ENCODE measurements around the gene SHH.

Gene SHH

DNA sequence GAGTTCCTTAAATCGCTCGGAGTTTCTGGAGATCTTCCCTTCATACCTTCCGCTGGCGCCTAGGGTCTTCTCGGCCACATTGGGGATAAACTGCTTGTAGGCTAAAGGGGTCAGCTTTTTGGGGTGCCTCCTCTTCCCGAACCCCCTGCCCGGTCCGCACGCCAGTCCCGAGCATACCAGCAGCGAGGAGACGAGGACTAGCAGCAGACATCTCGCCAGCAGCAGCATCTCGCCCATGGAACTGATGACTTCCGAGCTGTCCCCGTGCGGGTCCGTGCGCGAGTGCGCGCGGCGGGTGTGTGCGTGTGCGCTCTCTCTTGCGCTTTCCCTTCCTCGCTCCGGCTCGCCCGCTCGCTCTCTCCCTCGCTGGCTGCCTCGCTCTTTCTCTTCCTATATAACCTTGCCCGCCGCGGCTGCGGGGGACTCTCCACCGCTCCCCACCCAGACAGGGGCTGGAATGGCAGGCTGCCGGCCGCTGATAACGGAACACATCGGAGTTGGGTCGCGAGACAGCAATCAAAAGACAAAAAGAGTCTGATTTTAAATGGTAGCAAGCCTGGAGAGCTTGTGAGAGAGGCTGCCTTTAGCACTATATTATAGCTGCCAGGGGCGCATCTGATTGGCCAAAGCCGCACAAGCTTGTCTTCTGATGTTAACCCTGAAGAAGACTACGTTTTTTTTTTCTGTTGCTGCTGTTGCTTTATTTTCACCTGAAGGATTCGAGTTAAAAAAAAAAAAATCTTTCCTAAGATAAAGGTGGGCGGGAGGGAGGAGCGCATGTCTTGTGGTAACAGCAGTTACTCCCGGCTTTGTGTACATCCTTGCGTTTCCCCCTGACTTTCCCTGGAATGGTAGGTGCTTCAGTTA is at the start of gene SHH:
TSS of gene SHH (minus strand) at position 569 of the 867 bp plus-strand sequence. CDS start at position 228, 341 bp downstream.
- no peak for DNase-seq (ENCODE audit: extremely low read depth, low read depth)
- TF ChIP-seq, protein P1, sequence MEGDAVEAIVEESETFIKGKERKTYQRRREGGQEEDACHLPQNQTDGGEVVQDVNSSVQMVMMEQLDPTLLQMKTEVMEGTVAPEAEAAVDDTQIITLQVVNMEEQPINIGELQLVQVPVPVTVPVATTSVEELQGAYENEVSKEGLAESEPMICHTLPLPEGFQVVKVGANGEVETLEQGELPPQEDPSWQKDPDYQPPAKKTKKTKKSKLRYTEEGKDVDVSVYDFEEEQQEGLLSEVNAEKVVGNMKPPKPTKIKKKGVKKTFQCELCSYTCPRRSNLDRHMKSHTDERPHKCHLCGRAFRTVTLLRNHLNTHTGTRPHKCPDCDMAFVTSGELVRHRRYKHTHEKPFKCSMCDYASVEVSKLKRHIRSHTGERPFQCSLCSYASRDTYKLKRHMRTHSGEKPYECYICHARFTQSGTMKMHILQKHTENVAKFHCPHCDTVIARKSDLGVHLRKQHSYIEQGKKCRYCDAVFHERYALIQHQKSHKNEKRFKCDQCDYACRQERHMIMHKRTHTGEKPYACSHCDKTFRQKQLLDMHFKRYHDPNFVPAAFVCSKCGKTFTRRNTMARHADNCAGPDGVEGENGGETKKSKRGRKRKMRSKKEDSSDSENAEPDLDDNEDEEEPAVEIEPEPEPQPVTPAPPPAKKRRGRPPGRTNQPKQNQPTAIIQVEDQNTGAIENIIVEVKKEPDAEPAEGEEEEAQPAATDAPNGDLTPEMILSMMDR (IDR thresholded peaks at IDR 0.05; ENCODE audit: low read depth, low read length) = no peak

DNA sequence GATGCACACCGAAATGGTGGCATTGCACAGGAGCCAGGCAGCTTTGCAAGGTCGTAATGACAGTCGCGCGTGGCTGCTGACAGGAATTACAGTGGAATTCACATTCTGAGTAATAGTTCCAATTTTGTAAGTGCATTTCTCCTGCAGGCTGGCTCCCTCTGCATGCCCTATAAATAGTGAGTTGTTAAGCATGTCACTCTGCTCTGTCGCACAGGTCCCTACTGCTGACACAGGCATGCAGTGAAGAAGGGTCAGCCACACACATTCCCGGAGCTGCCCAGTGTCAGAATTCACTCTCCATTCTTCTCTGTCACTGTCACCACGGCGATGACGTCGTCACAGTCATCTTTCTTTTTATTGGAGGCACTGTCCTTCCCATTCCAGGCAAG is 49.2 kb upstream of the SHH start:
- TF ChIP-seq, protein P1 (IDR thresholded peaks at IDR 0.05; ENCODE audit: low read depth, low read length) = no peak
- DNase-seq (ENCODE audit: extremely low read depth, low read depth) = no peak

DNA sequence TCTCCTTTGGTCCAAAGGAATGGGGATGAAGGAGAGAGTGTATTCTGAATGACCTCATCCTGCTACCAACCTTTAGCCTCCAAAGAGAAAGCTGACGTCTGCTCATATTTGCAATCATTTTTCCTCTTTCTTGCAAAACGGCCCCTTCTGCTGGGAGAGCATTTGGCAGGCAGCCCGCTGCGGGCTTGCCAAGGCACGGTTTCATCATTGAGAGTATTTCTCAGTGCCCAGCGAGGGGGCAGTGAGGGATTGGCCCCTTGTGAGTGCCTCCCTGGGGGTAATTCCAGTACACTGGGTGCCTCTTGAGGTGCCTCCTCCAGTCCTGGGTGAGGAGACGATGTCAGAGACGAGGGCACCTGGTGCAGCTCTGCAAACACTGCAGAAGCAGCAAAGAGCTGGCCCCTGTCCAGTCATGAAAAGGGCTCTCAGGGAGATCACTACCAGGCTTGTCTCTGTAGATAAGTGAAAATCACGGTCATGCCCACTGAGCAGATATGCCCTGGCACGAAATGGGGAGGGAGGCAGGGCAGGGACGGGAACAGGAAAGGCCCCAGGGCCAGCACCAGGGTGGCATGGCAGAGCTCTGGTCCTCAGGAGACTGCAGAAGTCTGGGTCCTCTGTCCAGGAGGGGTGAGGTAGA is 48.7 kb upstream of the SHH start:
- no peak for DNase-seq (ENCODE audit: extremely low read depth, low read depth)
- TF ChIP-seq, protein P1 (IDR thresholded peaks at IDR 0.05; ENCODE audit: low read depth, low read length) = no peak

DNA sequence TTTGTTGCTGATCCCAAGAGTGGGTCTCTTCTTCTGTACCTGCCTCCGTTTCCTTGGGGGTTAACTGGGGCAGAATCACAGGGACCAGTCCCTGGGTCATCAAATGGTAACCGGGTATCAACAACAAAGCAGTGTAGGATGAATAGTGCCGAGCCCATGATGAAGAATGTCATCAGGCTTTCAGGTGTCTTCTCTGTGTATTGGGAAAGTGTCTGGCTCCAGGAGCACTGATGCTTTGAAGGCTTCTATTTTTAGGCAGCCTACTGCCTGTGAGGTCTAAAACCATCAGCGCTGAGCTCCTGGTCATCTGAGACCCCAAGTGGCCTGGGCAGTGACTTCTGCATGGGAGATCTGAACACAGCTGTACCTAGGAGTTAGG is 48.2 kb upstream of the SHH start:
- DNase-seq (ENCODE audit: extremely low read depth, low read depth) = no peak
- TF ChIP-seq, protein P1 (IDR thresholded peaks at IDR 0.05; ENCODE audit: low read depth, low read length) = no peak

DNA sequence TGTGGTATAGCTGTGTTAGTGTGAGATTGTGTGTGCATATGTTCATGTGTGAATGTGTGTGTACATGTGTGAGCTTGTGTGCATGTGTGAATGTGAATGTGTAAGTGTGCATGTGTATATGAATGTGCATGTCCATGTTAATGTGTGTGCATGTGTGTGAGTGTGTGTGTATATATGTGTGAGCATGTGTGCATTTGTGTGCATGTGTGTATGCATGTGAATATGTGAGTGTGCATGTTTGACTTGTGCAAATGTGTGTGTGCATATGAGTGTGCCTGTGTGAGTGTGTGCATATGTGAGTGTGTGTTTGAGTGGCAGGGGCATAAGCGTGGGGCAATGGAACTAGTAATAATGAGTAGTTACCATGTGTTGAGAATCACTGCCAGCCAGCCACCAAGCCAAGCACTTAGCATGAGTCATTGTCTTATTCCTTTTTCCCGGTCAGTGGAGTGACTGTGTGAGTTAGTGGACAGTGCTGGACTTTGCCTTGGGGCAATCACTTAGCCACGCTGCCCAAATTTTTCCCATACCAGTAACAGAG is 46.3 kb upstream of the SHH start:
- TF ChIP-seq, protein P1 (IDR thresholded peaks at IDR 0.05; ENCODE audit: low read depth, low read length) = no peak
- no peak for DNase-seq (ENCODE audit: extremely low read depth, low read depth)

DNA sequence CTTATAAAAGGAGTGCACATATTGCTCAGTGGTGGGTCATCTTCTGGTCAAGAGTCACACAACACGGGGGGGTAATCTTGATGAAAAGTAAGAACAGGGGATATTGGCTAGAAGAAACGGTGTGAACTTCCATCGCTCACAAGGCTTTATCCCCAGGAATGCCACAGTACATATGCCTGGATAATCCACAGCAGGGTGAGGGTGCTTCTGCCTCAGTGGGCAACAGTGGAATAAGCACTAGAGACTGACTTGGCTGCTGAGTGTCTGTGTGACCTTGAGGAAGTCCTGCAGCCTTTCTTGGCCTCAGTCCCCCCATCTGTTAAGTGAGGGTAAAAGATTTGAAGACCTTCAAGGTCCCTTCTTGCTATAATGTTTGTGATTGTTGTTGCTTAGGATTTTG is 44.9 kb upstream of the SHH start:
- DNase-seq (ENCODE audit: extremely low read depth, low read depth) = no peak
- TF ChIP-seq, protein P1 (IDR thresholded peaks at IDR 0.05; ENCODE audit: low read depth, low read length) = no peak

DNA sequence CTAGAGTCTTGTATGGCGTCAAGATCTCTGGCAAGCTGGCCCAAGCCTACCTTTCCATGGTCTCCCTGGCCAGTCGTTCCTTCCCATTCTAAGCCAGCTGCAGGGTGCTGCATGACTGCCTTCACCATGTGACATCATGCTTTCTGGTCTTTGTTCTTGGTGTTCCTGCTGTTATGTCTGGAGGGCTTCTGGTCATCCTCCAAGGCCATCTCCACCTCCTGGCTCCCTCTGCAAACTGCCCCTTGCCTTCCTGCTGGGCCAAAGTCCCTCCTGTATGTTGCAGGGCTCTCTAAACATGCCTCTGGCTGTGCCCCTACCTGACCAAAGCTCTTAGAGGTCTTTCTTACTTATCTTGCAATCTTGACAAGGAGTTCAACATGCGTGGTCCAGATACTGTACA is 44.4 kb upstream of the SHH start:
- DNase-seq (ENCODE audit: extremely low read depth, low read depth) = no peak
- TF ChIP-seq, protein P1 (IDR thresholded peaks at IDR 0.05; ENCODE audit: low read depth, low read length) = no peak
